ENCODE data around the gene ADPRM.
"Not testable (repeated sequence)": the region's sequence is repeated elsewhere in the genome, so short reads cannot be mapped to it uniquely, and the experiment has no call there.

ADPRM gene

DNA sequence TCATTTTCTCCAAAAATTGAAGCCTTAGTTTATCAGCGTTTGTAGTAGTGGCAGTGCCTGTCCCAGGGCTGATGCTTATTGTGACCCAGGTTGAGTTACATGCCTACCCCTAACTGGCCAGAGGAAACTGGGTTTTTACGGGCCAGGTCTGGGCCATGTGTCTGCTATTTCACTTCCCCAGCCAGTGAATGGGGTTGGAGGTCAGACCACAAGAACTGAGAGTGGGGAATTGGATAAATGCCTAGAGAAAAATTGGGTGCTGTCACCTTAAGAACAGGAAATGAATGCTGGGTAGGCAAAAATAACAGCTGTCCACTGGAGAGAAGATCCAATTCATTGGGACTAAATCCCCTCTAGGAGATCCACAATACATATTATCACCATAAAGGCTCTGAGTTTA lies 5.2 kb downstream of the ADPRM start:
- no peak for DNase-seq

DNA sequence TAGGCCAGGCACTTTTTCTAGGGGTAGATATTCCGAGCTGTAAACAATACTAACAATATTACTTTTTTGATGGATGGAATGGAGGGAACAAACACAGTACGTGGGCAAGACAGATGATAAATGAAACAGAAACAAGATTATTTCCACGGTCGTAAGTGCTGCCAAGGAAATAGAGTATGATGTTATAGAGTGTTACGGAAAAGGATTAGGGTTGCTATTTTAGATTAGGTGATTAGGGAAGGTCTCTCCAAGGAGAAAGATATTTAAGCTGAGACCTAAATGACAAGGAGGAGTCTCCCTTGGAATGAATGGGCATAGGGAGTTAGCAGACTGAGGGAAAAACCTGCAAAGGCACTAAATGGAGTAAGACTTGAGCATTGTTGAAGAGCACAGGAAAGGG lies 8.3 kb downstream of the ADPRM start:
- no peak for DNase-seq

DNA sequence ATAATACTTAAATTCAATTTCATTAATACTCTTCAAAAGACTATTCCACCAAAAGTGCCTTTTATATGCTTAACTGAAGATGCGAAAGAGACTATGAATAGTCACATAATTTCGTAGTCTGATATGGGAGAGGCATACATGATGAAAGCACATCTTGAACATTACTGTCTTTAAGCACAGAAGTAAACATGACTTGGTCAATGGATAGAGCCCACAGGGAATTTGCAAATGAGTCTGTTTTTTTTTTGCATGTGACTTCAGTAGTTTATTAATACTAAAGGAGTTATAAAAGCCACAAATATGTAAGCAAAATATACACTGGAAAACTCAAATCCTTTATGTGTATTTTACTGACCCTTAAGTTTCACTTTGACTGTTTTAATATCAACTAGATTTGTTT lies 15.9 kb downstream of the ADPRM start:
- DNase-seq: no peak

DNA sequence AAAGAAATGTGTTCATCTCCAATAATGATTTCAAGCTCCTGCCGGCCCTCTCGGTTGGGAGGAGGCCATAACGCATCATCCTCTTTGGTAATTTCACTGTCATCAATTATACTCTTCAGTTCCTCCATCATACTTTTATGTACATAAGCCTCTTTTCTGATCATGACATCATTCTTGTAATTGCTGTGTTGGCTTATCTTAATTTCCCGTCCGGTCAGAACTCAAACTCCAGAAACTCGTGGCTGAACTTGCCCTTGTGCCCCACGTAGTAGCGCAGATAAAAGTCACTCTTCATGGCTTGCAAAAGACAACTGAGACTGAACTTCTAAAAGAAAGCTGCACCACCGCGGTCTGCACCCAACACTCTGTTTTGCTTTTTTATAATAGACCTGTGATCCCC lies 18.8 kb downstream of the ADPRM start:
- DNase-seq: no peak

DNA sequence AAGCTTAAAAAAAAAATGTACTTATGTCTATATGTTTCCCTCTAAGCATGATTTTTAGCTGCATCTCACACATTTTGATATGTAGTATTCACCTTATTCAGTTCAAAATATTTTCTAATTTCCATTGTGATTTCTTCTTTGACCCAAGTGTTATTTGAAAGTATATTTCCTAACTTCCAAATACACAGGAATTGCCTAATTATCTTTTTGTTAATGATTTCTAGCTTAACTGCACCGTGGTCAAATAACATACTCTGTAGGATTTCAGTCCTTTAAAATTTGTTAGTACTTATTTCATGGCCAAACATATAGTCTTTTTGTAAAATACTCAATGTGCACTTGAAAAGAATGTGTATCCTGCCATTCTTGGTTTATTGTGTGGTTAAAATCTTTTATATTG lies 21.2 kb downstream of the ADPRM start:
- no peak for DNase-seq

DNA sequence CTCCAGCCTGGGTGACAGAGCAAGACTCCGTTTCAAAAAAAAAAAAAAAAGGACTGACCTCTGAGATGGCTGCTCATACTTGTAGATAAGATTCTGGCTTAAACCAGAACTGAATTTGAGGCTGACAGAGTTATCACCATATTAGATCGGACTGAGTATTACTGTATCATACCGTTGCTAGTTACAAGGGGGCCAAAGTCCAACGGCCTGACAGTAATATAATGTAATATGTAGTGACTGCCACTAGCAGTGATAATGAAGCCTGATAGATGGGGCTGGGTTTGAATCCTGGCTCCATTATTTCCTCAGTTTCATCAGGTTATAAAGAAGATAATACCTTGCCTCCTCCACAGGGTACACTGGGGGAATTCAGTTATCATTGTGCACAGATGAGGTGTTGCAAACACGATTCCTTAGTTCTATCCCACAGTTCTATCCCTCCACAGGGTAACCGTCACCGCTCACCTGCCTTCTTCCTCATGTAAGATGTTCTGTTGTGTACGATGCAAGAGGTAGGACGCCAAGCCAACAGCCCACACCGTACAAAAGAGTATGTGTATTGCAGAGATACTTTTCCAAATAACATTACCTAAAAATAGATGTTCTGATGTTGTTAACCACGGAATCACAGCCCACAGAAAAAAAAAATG lies 27.3 kb downstream of the ADPRM start:
- DNase-seq: no peak

DNA sequence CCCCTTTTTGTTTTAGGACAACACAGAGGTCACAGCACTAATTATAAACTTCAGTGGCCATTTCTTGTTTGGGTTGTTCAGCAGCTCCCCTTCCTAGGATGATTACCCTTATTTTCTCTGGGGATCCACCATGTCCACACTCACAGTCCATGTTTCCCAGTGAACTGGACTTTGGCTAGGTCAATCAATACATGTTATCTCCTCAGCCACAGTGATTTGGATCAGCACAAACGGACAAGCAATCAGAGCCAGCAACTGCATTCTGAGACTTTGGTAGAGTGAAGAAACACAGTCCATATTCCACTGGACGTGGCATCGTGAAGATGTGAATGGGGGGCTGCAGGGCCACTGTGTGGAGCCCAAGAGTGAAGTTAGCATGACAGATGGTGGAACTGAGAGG lies 27.9 kb downstream of the ADPRM start:
- no peak for DNase-seq

DNA sequence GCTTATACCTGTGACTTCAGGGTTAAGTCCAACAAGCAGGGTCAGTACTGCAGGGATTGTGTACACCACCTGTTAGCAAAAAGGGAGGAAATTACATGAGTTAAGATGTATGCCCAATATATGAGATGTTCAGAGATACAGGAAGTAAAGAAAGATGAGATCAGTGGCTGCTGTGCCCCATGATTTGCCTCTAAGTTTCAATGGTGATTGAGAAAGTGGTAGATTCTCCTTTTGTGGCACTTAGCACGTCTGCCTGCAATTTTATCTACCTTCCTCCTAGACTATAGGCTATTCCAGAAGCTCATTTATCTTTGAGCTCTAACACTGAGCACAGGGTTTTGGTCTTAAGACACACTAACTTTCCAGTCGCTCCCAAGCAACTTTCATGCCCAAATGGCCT lies 28.8 kb downstream of the ADPRM start:
- no peak for DNase-seq

DNA sequence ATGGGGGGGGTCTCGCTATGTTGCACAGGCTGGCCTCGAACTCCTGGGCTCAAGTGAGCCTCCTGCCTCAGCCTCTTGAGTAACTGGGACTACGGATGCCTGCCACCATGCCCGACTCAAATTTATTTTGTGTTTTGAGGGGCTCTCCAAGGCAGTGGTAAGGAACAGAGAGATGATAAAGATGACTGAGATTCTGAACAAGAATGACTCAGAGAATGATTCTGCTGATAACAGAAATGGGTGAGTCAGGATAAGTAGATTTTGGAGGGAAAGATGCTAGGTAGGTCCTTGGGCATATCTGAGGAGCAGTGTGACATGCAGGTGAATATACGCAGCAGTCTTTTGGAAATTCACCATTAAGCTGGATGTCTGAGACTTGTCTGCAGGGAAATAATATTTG lies 29.8 kb downstream of the ADPRM start:
- DNase-seq: no peak

DNA sequence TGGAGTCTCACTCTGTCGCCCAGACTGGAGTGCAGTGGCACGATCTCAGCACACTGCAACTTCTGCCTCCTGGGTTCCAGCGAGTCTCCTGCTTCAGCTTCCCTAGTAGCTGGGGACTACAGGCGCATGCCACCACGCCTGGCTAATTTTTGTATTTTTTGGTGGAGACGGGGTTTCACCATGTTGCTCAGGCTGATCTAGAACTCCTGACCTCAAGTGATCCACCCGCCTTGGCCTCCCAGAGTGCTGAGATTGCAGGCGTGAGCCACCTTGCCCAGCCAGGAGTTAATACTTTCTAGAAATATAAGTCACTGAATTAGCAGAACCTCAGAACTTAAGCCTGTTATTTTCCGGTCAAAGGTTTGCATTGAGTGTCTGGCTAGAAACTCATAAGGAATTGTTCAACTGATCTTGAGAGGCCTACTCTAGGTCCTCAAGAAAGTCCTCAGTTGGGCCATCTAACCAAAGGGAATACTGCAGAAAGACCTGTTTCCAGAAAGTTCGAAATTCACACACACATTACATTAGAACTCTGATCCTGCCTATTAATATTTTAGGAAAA lies 31.0 kb downstream of the ADPRM start:
- no peak for DNase-seq

DNA sequence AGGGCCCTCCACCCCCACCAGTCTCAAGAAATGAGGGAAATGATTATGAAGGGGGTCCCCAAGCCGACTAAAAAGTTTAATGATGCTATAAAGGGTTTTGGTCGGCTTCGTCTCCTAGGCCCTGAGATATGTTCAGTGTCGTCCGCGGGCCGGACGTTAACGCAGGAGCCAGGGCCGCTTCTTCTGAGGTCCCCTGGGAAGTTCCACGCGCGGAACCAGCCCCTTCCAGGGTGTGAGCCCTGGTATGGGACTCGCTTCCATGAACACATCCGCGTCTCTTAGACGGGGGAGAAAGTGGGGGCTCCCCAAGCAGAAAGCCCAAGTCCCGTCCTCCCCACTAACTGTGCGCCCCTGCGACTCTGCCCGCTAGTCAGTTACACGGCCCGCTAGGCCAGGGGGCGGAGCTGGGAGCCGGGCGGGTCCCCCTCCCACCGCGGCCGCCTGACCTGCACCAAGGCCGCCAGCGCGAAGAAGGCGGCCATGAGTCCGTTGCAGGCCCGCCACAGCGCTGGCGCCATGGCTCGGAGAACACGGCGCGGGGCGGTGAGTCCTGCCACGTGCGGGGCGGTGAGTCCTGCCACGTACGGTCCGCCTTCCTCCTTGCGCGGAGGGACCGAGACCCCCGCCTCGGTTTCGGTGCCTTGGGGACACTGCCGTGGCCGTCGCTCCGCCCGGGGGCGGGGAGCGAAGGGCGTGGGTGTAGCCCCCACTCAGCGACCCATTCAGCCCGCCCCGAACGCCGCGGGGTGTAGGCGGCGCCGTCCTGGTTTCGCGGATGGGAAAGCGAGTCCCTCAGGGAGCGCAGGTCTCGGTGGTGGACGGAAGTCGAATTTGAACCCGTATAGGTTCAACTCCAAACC lies 32.2 kb downstream of the ADPRM start, which contains the start of gene TMEM220:
TSS of gene TMEM220 (minus strand) at position 690 of the 860 bp plus-strand sequence. CDS start at position 518, 172 bp downstream.
- DNase-seq: peak; percentile 43 to 67

DNA sequence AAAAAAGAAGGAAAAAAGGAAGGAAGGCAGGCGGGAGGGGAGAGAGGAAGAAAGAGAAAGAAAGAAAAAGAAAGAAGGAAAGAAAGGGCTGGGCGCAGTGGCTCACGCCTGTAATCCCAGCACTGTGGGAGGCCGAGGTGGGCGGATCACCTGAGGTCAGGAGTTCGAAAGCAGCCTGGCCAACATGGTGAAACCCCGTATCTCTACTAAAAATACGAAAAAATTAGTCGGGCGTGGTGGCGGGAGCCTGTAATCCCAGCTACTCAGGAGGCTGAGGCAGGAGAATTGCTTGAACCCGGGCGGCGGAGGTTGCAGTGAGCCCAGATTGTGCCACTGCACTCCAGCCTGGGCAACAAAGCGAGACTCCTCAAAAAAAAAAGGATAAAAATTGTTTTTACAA lies 32.9 kb downstream of the ADPRM start:
- not testable (repeated sequence) for DNase-seq

DNA sequence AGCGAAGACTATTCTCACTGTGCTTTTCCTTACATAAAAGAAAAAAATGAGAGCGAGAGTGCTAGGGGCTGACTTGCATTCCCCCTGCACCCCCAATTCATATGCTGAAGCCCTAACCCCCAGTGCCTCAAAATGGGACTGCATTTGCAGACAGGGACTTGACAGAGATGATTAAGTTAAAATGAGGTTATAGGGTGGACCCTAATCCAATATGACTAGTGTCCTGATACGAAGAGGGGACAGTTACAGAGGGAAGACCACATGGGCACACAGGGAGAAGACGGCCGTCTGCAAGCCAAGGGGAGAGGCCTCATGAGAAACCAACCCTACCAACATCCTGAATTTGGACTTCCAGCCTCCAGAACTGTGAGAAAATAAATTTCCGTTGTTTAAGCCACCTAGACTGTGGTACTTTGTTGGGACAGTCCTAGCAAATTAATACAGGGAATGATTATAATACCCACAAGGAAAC lies 34.0 kb downstream of the ADPRM start:
- DNase-seq: no peak

DNA sequence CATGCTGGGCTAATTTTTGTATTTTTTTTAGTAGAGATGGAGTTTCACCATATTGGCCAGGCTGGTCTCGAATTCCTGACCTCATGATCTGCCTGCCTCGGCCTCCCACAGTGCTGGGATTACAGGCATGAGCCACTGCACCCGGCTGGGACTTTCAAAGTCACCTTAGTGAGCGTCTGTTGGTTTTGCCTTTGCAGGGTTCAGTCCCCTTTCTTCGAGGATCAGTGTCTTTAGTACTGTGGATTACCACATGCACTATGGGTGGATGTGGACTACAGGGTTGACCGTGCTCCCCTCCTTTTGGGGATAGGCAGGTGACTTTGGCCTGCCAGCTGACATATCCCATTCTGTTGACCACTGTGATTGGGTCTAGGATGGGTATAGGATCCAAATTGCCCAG lies 34.7 kb downstream of the ADPRM start:
- not testable (repeated sequence) for DNase-seq

DNA sequence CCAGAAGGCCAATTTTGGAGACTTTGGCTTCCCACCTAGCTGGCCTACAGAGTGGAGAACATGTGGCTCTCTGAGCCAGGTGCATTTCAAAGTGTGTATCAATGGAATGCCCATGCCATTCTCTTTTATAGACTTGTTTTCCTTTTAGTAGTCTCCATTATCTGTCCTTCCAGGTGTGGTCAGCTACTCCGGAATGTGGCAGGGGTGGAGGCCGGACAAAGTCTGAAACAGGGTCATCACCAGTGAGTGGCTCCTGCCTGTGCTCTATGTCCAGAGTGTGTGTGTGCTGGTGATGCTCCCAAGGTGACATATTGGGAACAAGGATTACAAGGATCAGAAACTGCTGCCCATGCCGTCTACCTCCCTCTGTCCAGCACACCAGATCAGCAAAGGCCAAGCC lies 36.3 kb downstream of the ADPRM start:
- DNase-seq: no peak

DNA sequence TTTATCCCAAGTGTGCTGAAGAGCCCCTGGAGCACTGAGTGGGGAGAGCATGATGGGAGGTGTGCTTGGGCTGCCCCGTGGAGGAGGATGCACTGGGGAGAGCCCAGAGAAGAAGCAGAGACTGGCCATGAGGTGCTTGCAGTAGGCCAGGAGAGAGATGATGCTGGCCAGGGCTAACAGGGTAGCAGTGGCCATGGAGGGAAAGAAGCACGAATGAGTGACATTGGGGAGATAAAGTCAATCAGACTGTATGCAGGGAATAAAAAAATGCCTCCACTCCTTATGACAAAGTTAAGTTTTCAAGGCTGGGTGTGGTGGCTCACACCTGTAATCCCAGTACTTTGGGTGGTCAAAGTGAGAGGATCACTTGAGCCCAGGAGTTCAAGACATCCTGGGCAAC lies 37.9 kb downstream of the ADPRM start:
- DNase-seq: no peak

DNA sequence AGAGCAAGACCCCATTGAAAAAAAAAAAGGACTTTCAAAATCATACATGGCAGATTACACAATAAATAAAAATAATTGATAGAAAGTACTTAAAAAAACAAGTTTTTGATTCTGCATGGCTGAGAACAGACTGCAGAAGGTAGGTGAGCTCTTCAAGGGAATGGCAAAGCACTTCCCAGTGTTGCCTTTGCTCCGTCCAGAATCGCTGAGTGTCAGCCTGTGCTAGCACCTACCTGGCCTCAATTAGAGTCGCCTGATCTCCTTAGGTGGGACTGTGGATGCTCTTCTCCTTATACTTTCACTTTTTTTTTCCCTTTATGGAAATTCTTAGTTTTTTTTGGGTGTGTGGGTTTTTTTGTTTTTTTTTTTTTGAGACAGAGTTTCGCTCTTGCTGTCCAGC lies 38.4 kb downstream of the ADPRM start:
- DNase-seq: no peak

DNA sequence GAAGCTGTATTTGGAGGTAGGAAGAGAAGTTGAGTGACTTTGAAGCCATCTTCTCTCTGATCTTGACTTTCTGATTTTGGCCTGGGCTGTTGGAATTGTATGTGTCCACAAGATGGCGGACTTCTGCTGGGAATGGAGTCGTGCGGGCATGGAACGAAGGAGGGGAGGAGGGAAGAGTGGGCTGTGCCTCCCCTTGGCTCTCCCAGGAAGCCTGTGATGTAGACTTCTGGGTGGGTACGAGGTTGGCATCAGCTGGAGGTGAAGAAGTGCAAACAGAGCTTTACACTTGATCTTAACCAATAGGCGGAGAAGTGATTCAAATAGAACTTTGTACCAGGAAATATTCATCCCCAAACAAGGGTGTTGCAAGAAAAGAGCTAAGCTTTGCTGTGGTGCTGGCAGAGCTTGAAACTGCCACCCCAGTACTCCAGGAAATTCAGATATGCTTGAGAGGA lies 39.8 kb downstream of the ADPRM start:
- peak; percentile 26 to 37 for DNase-seq

DNA sequence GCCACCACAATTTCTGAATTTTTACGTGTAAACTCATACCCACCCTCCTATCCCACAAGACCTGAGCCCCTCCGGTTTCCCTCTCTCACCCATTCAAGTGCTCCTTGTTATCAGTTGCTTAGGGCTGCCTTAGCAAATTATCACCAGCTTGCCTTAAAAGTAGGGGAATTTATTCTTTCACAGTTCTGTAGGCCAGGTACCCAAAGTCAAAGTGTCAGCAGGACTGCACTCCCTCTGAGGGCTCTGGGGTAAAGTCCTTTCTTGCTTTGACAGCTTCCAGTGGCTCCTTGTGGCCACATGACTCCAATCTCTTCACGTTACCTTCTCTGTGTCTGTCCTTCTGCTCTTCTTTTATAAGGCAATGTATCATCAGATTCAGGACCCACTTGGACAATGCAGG lies 40.3 kb downstream of the ADPRM start:
- no peak for DNase-seq

DNA sequence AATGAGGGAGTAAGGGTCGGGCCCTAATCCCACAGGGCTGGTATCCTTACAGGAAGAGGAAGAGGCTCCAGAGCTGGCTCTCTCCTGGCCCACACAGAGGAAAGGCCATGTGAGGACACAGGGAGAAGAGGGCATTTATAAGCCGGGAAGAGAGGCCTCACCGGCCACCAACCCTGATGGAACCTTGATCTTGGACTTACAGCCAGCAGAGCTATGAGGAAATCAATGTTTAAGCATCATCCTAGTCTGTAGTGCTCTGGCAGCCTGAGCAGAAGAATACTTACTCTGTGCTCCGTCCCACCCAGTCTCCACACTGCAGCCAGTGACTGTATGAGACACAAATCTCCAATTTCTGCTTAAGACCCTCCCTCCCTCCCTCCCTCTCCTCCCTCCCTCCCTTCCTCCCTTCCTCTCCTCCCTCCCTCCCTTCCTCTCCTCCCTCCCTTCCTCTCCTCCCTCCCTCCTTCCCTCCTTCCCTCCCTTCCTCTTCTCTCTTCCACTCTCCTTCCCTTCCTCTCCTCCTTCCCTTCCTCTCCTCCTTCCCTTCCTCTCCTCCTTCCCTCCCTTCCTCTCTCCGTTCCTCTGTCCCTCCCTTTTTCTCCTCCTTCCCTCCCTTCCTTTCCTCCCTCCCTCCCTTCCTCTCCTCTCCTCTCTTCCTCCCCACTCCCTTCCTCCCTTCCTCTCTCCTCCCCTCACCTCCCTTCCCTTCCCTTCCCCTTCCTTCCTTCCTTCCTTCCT lies 41.3 kb downstream of the ADPRM start:
- no peak for DNase-seq

DNA sequence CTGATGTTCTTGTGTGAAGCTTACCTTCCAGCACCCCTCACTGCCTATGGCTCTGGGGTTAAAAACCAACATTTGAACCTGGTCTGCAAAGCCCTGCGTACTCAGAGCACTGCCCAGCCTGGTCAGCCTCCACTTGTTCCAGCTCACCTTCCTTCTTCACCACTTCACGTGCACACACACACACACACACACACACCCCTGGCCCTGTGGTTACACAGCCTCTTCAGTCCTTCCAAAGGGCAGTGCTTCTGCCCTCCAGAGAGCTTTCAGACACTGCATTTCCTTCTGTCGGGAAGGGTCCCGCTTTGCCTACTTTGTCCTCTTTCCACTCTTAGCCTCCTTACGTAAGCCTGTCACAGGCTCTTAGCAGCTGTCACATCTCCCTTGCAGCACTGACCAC lies 42.0 kb downstream of the ADPRM start:
- no peak for DNase-seq

DNA sequence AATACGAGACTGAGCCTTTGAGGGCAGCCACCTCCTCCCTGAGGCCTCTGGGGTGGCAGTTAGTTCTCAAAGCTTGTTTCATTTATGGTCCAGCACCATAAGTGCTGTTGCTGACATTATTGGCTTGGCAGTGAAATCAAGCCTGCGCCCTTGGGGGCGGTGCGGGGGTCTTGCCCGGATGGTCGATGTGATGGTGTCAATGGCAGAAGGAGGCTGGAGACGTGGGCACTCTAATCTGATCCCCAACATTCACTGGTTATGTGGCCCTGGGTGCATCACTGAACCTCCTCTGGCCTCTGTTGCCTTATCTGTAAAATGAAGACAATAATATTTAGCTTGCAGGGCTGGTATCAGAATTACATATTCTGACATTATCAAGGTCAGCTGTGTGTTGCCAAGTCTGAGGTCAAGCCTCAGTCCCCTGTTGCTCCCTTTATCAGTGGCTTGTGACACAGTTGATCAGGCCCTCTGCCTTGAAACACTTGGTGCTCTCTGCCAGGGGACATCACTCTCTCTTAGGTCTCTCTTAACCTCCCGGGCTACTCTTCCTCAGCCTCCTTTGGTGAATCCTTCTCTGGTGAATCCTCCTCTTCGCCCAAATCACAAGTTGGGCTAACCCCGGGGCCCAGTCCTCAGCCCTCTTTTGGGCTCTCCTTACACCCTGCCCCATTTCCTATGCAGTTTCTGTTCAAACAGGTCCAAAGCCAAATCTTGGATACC lies 44.2 kb downstream of the ADPRM start:
- no peak for DNase-seq

Data from hippocampal formation (tissue), 2 donors.